Esophagus (tissue), 2 donors: ENCODE results near the gene CD52. TPM values are rescaled to one million over a fixed set of nuclear protein-coding genes. Genes with fewer than 3 reads are reported as not detected.

Source experiments
- H3K27ac ChIP-seq, 2 donors: one replicate each; pipeline ENCODE4 v1.5.1; 2013; ENCODE audit warnings: low read depth in 2 of 2, mild to moderate bottlenecking in 2 of 2, inconsistent platforms in 1 of 2, low read length in 1 of 2, moderate library complexity in 1 of 2
- H3K27me3 ChIP-seq, 2 donors: one replicate each; pipeline ENCODE4 v1.6.1; 2013; ENCODE audit warnings: low read length in 2 of 2, control low read depth in 1 of 2, mild to moderate bottlenecking in 1 of 2; ENCODE audit not compliant: insufficient read depth in 2 of 2, control insufficient read depth in 1 of 2
- H3K36me3 ChIP-seq, 2 donors: one replicate each; pipeline ENCODE4 v1.6.1; 2013; ENCODE audit warnings: low read length in 1 of 2; ENCODE audit not compliant: control insufficient read depth in 2 of 2, insufficient read depth in 2 of 2
- H3K4me1 ChIP-seq, 2 donors: one replicate each; pipeline ENCODE4 v1.6.1; 2013; ENCODE audit warnings: low read length in 1 of 2; ENCODE audit not compliant: control insufficient read depth in 2 of 2, insufficient read depth in 2 of 2
- H3K4me3 ChIP-seq, 2 donors: one replicate each; pipeline ENCODE4 v1.5.1; 2013; ENCODE audit warnings: low read length in 2 of 2, mild to moderate bottlenecking in 2 of 2, low read depth in 1 of 2, moderate library complexity in 1 of 2
- H3K9me3 ChIP-seq, 2 donors: one replicate each; pipeline ENCODE4 v1.6.1; 2013; ENCODE audit warnings: mild to moderate bottlenecking in 2 of 2, low read depth in 1 of 2, low read length in 1 of 2, moderate library complexity in 1 of 2; ENCODE audit not compliant: control insufficient read depth in 2 of 2, insufficient read depth in 1 of 2
- WGBS, 2 donors: extraction: QIAGEN DNeasy Blood & Tissue Kit; methylation state at CpG; one replicate each; pipeline ENCODE4 v1.1.7; 2013; 5-methylcytosine and 5-hydroxymethylcytosine counted together
- polyA plus RNA-seq, 2 donors: library from polyadenylated mRNA; stranded (reverse); fragments of 200-250 nt; gene quantifications; one replicate each; pipeline ENCODE4 v1.2.3, GENCODE V29; 2013
- donor health status: healthy with polysubstance abuse.
- donor health status: Bipolar disorder and iron deficiency.

Gene CD52
- polyA plus RNA-seq, 2 donors, result 17.0 to 20.6 TPM

GRCh38 chr1:26338670-26339069 is 20.9 kb downstream of the CD52 start:
- Histone ChIP-seq H3K4me1 (peaks cover 4 to 10% of the 10 kb centered on the region in 2 donors), H3K27me3 (no peaks in the 10 kb centered on the region), H3K4me3 (no peak overlapping the region), H3K27ac (no peak overlapping the region), H3K36me3 (peaks cover 0 to 24% of the 10 kb centered on the region in 2 donors), H3K9me3 (no peaks in the 10 kb centered on the region)
- 83 to 89% methylated on average over 1 of the region's 1 CpG for WGBS, 2 donors

GRCh38 chr1:26340047-26340481 is 22.3 kb downstream of the CD52 start:
- peaks cover 0 to 35% of the 10 kb centered on the region in 2 donors for H3K36me3 ChIP-seq
- no peak overlapping the region for H3K27ac ChIP-seq
- H3K4me1 ChIP-seq, result peaks cover 4 to 10% of the 10 kb centered on the region in 2 donors
- H3K9me3 ChIP-seq, result no peaks in the 10 kb centered on the region
- no peaks in the 10 kb centered on the region for H3K27me3 ChIP-seq
- H3K4me3 ChIP-seq, result no peak overlapping the region
- WGBS, 2 donors, result 67 to 70% methylated on average over 4 of the region's 4 CpGs

- WGBS, 2 donors, result 89 to 94% methylated on average over 15 of the region's 15 CpGs
- Histone ChIP-seq H3K27ac (no peak overlapping the region), H3K9me3 (no peaks in the 10 kb centered on the region), H3K4me1 (no peaks in the 10 kb centered on the region), H3K27me3 (no peaks in the 10 kb centered on the region), H3K36me3 (peaks cover 0 to 34% of the 10 kb centered on the region in 2 donors), H3K4me3 (no peak overlapping the region)
Measured at GRCh38 chr1:26344147-26344920, 26.6 kb downstream of the CD52 start.

GRCh38 chr1:26345718-26346117 is 28.0 kb downstream of the CD52 start:
- 79 to 80% methylated on average over 14 to 15 of the region's 15 CpGs for WGBS, 2 donors
- H3K4me1 ChIP-seq, result no peaks in the 10 kb centered on the region
- H3K9me3 ChIP-seq, result no peaks in the 10 kb centered on the region
- H3K36me3 ChIP-seq, result peaks cover 0 to 31% of the 10 kb centered on the region in 2 donors
- H3K27ac ChIP-seq, result no peak overlapping the region
- no peak overlapping the region for H3K4me3 ChIP-seq
- no peaks in the 10 kb centered on the region for H3K27me3 ChIP-seq

- WGBS, 2 donors, result 72 to 77% methylated on average over 10 of the region's 10 CpGs
- H3K4me3 ChIP-seq, result no peak overlapping the region
- peaks cover 0 to 31% of the 10 kb centered on the region in 2 donors for H3K36me3 ChIP-seq
- H3K9me3 ChIP-seq, result no peaks in the 10 kb centered on the region
- no peak overlapping the region for H3K27ac ChIP-seq
- peaks cover 0 to under 1% of the 10 kb centered on the region in 2 donors for H3K4me1 ChIP-seq
- H3K27me3 ChIP-seq, result no peaks in the 10 kb centered on the region
Measured at GRCh38 chr1:26346274-26347033, 28.7 kb downstream of the CD52 start.

- peak overlapping the region; percentile 32 to 38 for H3K27ac ChIP-seq
- no peaks in the 10 kb centered on the region for H3K27me3 ChIP-seq
- 76 to 85% methylated on average over 7 of the region's 7 CpGs for WGBS, 2 donors
- H3K4me1 ChIP-seq, result peaks cover 3 to 7% of the 10 kb centered on the region in 2 donors
- H3K4me3 ChIP-seq, result no peak overlapping the region
- no peaks in the 10 kb centered on the region for H3K9me3 ChIP-seq
- peaks cover 0 to 16% of the 10 kb centered on the region in 2 donors for H3K36me3 ChIP-seq
Measured at GRCh38 chr1:26349188-26349876, 31.6 kb downstream of the CD52 start.

- Histone ChIP-seq H3K4me3 (peak overlapping the region in 1 of 2 donors; percentile 88), H3K4me1 (peaks cover 3 to 12% of the 10 kb centered on the region in 2 donors), H3K27ac (peak overlapping the region; percentile 1 to 77), H3K27me3 (no peaks in the 10 kb centered on the region), H3K9me3 (no peaks in the 10 kb centered on the region), H3K36me3 (peaks cover 0 to 11% of the 10 kb centered on the region in 2 donors)
- whole genome bisulfite sequencing, 2 donors, result 89 to 91% methylated on average over 5 of the region's 5 CpGs
Measured at GRCh38 chr1:26349877-26350244, 32.1 kb downstream of the CD52 start.

GRCh38 chr1:26350343-26350700 is 32.6 kb downstream of the CD52 start:
- 83 to 84% methylated on average over 2 of the region's 2 CpGs for WGBS, 2 donors
- H3K4me3 ChIP-seq, result peak overlapping the region in 1 of 2 donors; percentile 88
- H3K27ac ChIP-seq, result peak overlapping the region; percentile 60 to 98
- peaks cover 3 to 15% of the 10 kb centered on the region in 2 donors for H3K4me1 ChIP-seq
- peaks cover 0 to 11% of the 10 kb centered on the region in 2 donors for H3K36me3 ChIP-seq
- no peaks in the 10 kb centered on the region for H3K9me3 ChIP-seq
- H3K27me3 ChIP-seq, result no peaks in the 10 kb centered on the region
